Left renal pelvis (tissue), 4 donors: ENCODE results near the gene HDAC4. TPM values are rescaled to one million over a fixed set of nuclear protein-coding genes. Genes with fewer than 3 reads are reported as not detected.

ENCODE experiments used
- DNase-seq, 4 donors: peaks; one replicate each; pipeline ENCODE4 v3.0.0-alpha.2; 2013; ENCODE audit warnings: low read depth in 4 of 4, low spot score in 3 of 4
- polyA plus RNA-seq, 4 donors: library from polyadenylated mRNA; unstranded; fragments of 120-200 nt; gene quantifications; one replicate each; pipeline ENCODE4 v1.2.1, GENCODE V29; 2013; ENCODE audit not compliant: insufficient read length in 4 of 4

HDAC4 gene
- polyA plus RNA-seq, 4 donors = 12.9 to 15.4 (median 14.4) TPM

DNA sequence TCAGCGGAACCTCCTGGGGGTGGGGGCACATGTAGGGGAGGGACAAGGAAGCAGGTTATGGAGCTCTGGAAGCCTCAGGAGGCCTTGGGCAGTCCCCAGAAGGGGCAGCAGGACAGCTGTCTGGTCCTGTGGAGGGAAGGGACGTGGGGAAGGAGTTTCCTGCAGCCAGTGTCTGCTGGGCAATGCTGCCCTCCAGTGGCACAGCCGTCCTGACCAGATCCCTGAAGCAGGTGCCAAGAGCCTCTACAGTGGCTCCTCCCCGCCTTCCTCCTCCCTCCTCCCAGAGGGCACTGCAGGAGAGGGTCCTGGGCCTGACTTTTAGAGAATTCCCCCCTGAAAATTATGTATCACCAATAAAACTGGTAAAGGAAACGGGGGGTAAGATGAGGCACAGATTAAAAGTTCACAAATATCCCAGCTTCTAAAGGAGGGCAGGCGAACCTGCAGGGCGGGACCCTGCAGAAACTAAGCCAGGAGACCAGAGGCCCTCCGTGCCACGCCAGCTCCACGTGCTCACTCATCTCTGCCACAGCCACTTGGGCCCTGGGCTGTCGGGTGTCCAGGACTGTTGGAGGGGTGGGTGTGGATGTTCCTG is 294.4 kb downstream of the HDAC4 start:
- peak in 1 of 4 donors; percentile 20 for DNase-seq

DNA sequence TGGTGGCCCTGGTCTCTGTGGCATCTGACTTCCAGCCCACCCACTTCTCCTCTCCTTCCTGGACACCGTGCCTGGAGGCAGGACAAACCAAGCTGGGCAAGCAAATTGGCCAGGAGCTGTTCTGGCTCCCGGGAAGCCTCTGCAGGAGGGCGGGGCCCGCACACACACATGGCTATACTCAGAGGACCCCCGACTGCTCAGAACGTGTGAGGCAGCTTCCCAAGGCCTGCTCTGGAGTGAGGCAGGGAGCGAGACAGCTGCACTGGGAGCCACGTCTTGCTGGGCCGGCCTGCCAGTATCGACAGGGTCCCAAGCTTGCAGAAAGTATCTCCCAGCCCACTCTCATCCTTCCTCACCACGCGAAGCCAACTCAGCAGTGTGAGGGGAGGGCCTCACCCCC is 295.6 kb downstream of the HDAC4 start:
- no peak for DNase-seq

DNA sequence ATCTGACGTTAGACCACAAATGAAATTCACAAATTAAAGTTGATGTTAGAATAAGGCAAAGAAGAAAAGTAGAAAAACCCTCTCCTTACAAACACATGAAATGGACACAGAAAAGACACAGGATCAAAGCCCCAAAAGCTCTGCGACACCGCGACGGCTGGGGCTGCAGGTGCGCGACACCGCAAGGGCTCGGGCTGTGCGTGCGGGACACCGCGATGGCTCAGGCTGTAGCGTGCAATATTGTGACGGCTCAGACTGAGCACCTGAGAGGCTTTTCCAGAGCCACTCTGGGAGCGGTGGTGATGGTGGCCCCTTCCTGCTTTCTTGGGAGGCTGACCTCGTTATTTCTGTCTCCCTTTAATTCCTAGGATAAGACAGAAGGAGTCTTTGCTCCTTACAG is 296.0 kb downstream of the HDAC4 start:
- no peak for DNase-seq

DNA sequence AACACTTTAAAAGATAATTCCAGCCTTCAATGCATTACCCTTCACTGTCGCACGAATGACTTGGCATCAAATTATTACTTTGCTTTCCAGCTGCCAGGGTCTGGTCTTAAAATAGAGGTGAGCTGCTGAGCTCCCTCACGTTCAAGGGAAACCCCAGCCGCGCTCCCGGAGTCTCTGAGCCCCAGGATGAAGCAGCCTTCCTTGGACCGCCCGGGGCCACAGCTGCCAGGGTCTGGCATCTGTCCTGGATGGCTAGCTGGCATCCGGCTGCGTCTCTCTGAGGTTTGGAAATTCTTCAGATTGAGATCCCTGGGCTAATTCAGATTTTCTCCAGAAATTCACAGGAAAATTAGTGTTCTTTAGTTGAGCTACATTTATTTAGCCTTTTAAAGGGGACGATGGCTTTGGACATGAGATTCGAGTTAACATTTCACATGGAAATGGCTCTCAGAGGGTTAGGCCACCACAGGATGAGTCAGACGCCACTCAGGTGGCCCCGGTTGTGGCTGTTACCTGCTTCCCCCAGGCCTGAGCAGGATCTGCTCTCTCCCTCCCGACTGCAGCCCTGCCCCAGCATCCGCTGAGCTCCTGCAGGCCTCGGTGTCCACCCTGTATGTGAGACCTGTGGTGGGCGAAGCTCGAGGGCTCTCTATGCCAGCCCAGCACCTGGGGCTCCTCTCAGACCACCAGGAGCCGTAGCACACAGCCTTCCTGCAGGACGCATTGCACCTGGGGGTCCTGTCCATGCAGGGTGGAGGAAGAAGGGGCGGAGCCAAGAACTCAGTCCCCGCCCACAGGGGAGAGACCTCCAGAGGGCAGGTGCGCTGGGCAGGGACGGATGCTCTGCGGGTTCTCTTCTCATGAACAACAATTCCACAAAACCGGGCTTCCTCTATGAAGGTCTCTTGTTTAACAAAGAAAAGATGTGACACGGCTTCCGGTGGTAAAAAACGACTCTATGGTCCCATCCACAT is 297.4 kb downstream of the HDAC4 start:
- no peak for DNase-seq

DNA sequence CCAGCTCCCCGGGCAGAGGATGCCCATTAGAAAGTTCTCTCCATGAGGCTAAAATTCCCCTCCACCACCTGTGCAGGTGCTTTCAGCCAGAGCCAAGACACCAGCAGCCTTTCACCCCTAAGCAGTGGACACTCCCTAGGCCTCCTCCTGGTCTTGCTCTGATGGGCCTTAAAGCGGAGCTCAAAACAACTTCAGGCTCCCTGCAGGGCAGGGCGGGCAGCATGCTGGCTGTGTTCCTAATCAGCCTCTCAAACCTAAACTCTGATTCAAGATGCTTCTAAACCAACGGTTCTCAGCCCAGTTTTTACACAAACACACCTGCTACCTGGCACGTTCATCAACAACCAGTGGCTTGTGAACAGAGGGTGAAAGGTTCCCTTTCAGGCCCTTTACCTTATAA is 298.6 kb downstream of the HDAC4 start:
- no peak for DNase-seq

DNA sequence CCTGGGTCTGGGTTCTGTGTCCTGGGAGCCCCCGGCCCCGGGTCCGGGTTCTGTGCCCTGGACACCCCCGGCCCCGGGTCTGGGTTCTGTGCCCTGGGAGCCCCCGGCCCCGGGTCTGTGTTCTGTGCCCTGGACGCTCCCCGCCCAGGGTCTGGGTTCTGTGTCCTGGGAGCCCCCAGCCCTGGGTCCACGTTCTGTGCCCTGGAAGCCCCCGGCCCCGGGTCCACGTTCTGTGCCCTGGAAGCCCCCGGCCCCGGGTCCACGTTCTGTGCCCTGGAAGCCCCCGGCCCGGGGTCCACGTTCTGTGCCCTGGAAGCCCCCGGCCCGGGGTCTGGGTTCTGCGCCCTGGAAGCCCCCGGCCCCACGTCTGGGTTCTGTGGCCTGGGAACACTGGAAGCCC is 299.0 kb downstream of the HDAC4 start:
- no peak for DNase-seq

DNA sequence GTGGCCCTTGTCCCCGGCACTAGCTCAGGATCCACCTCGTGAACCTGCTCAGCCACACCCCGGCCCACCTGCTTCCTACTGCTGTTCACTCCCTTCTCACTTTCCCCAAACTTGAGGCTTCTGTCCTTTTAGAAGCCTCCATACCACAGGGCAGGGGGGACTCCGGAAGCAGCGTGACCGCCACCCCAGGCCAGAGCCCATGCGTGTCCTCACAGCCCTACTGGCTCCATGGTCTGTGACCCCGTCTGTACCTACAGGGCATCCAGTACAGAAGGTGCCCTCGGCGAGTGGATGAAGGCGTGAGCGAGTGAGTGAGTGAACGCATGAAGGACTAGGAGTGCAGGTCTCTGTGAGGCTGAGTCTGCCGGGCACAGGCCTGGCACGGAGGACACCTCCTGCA is 299.7 kb downstream of the HDAC4 start:
- no peak for DNase-seq

DNA sequence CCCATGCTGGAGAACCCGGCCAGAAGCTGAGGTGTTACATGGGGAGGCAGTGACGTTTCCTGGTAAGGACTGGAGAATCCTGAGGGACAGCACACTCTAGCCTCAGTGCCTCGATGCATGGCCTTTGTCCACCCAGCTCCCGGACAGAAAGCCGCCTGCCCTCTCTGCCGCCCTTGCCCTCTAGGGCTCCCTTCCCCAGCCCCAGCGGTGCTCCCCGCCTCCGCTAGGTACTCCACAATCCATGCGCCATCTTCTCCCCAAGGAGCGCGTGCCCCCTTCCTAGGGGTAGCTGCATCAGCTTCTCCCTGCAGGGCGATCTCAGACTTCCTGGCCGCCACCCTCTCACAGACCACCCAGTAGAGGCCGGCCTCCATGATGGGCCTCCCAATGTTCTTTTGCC is 301.3 kb downstream of the HDAC4 start:
- no peak for DNase-seq

DNA sequence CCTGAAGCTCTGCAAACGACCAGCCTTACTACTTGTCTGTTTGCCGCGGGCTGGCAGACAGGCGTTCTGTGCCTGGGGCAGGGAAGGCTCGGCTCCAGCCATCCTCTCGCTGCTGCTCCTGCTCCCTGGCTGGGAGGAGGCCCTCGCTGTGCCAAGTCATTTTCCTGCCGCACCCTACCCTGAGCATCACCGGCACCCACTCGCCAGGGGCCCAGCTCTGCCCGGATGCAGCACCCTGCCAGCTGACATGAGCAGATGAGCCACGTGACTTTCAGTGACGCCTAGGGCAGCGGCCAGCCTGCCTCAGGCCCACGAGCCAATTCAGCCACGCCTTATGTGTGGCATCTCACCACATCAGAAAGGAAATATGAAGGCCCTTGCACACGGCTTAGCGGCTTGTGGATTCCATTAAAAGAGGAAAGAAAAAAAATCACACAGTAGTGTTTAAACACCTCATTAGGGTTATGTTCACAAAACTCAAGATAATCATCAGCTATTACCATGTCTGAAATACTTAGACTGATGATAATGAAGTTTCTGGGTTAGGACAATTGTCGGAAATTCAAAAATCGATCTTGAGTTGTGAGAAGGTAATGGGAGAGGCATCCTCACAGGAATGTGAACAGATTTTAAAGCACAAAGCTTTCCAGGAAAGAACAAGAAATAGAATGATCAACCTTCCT is 302.4 kb downstream of the HDAC4 start:
- DNase-seq = no peak

DNA sequence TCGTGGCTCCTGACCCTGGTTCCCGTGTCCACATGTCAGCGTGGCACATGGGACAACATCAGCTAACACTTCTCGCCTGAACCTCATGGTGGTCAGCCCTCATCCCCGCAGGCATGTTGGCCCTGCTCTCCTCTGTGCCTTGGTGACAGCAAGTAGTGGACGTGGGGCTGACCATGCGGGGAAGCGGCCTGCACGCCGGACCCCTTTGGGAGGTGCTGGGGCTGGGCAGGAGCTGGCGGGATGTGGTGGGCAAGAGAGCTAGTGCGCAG is 303.5 kb downstream of the HDAC4 start:
- no peak for DNase-seq

DNA sequence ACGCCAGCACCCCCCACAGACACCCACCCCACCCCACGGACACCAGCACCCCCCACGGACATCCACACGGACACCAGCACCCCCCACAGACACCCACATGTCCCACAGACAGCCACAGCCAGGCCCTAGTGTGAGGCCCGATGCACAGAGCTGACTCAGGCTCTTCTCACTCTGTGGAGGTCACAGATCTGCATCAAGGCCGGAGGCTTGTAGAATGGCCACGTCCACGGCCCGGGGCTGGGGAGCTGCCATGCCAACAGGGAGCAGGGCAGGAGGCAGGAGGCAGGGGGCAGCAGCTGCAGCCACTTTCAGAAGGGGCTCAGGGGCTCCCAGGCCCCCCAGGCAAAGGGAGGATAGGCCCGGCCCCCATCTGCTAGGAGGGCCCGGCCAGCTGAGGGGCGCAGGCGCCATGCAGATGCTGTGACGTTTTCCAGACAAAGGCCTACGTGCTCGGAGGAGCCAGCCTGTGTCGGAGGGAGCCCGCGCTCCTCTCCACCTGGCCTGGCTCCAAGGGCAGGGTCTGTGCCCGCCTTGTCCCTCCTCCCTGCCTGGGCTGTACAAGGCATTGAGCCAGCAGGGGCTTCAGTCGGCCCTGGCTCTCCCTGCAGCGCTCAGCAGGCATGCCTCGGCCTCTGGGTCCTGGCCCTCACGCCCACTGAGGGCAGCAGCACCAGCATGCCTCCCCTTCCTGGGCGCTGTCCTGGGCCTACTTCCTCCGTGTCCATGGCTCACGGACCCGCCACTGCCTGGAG is 304.0 kb downstream of the HDAC4 start:
- DNase-seq = no peak

DNA sequence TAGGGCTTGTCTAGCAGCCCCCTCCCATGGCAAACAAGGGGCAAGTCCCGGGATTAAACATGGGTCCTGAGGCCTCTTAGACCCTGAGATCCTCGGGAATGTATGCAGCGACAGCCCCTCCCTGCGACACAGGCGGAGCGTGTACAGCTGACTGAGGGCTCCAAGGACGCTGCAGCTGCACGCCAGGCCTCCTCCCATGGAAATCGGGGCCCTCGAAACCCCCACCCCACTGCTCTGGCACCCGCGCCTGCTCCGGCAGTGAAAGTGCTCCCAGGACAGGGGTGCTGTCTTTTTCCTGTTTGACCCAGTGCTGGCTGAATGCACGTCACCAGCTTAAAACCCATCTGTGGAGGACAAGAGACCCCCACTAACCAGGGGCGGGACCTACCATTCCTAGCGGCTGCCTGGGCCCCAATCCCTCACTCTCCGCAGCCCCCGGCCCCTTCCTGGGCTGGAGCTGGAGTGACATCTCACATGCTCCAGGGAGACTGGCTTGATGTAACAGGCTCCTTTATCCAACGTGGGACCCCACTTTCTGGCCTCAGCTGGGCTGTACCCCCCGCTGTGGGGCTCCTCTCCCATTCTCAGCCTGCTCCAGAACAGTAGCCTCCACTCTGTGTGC is 305.2 kb downstream of the HDAC4 start:
- DNase-seq = no peak

DNA sequence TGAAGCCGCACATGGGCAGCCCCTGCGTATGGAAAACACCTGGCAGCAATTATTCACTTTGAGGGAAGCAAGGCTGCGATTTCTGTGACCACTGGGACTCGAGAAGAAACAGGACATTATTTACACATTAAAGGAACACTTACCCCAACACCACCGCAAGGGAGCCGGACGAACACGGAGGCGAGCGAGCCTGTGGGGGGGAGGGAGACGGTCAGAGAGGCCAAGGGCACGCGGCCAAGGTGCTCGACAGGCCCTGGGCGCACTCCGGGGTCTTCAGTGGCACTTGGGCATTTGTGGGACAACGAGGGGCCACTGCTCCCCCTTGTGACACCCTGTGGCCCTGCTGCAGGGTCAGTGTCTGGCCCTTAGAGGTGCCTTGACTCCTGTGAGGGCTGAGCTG is 306.0 kb downstream of the HDAC4 start:
- no peak for DNase-seq

DNA sequence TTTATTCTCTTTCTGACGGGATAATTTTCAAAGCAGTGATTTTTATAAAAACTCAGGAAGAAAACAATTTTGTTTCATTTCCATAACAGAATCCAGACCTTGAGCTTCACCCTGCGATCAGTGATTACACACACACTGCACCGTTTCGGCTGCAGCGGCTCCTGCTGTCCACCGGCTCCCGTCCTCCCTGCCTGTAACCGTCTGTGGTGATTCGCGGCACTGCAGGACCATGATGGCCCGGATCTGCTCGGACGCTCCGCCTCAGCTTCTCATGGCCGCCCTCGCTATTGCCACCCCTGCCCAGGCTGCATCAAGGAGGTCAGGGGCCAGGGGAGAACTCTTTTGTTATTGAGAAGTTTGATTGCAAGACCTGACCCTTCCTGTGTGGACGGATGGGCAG is 306.9 kb downstream of the HDAC4 start:
- no peak for DNase-seq

DNA sequence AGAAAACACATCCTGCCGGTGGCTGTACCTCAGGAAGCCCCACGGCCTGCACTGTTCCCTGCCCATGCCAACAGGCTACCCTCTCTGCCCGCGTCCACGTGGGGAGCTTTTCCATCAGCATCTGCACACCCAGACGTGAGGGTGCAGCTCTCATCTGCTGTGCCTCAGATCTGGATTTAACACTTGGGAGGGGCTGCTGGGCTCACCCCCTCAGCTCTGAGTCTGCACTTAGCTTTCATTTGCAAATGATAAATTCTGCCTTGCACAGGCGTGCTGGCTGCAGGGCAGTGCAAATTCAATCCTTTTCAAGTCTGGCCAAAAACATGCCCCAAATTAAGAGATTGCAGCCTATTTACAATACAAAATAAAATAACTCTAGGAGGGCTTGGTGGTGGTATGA is 307.3 kb downstream of the HDAC4 start:
- DNase-seq = no peak

DNA sequence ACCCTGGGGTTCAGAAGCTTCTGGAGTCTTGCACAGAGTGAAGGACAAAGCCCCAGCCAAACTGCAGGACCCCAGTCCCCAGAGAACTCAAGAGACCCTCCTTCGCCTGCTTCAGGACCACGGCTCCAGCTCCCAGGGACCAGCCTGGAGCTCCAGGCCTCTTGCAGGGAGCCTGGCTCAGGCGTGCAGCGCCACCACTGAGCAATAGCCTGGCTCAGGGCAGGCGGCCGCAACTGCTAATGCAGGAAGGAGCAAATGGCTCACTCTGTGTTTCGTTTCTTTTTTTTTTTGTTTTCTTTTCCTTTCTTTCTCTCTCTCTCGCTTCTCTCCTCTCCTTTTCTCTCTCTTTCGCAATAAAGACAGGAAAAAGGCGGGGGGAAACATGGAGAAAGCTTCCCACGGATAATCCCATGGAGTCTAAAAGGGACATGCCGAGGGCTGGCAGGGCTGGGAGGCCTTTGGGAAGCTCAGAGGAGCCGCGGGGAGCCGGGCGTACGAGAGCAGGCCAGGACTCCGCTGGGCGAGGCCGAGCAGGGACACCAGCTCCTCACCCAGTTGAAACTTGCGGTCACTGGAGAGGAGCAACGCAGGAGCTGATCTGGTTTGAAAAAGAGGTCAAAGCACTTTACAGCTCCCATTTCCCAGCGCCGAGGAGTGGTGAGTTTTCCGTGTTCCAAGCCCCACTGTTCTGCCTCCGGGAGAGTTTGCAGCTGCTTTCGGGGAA is 308.1 kb downstream of the HDAC4 start:
- no peak for DNase-seq

DNA sequence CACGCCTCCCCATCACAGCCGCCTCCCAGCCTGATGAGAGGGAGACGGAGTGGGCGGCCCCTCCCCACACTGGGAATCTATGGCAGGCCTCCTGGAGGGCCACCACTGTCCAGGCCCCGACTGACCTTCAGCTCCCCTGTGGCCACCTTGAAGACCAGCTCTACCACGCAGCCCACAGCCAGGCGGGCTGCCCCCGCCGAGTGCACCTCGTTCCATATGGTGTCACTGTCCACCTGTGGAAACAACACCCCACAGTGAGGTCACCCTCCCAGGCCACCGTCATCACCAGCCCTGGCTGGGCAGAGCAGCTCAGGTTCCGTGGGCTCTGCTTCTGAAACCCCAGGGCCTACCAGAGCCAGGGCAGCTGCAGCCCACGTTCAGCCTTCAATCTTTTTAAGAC is 310.9 kb downstream of the HDAC4 start:
- no peak for DNase-seq

DNA sequence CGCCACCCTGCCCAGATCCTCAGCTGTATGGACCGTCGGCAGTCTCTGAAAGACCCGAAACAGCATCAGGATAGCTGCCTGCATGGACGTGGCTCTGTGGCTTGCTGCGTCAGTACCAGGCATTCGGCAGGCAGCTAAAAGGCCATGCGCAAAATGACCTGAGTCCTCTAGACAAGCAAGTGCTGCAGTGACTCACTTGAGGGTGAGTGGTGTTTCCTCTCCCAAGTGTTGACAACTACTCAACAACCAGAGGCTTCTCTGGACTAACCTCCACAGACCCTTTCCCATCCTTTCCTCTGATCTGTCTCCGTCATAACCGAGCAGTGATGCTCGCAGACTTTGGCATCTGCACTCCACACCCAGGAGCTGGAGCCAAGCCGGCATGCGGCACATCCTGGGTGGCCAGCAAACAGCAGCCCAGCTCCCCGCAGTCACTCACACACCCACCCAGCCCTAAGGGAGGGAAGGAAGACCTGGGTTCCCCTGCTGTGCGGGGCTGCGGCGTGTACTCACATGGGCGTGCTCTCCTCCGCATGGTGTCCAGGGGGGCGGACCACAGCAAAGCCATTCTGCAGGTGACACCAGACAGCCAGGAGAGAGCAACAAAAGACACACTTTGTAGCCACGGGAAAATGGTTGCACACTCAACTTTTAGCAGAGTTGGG is 313.6 kb downstream of the HDAC4 start:
- no peak for DNase-seq

DNA sequence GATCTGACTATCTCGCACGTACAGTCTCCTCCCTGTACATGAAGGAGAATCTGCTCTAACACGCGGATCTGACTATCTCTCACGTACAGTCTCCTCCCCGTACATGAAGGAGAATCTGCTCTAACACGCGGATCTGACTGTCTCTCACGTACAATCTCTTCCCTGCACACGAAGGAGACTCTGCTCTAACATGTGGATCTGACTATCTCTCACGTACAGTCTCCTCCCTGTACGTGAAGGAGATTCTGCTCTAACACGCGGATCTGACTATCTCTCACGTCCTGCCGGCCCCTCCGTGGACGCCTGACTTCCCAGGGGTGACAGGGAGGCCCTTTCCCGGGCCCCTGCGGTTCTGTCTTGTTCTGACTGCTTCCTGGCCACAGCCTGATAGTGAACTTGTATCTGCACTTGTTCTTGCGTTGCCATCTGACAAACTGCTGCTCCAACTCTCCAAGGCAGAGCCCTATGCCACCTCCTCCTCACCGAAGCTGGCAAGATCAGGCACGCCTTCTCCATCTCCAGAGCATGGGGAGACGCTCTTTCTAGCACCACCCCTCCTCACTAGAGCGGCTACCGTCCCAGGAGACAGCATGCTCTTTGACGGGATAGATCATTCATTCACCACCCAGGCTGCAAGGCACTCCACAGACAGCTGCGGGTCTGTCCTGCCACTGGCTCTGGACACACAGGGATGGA is 314.3 kb downstream of the HDAC4 start:
- DNase-seq = no peak
